Mesothelial cell of epicardium (in vitro differentiated cells): ENCODE data around the gene MSRB2. TPM values are rescaled to one million over a fixed set of nuclear protein-coding genes. Genes with fewer than 3 reads are reported as not detected.

Experiments used
- DNase-seq, 2 experiments: peaks; one replicate each; pipeline ENCODE4 v3.0.0; 2021; ENCODE audit warnings: low spot score in 2 of 2; ENCODE audit not compliant: unreplicated experiment in 2 of 2
- H3K27ac Mint-ChIP-seq: 2 replicates; pipeline ENCODE4 v1.8.0; 2021; ENCODE audit warnings: mixed read lengths
- H3K27me3 Mint-ChIP-seq: 2 replicates; pipeline ENCODE4 v1.8.0; 2021; ENCODE audit warnings: low read depth, mixed read lengths
- H3K36me3 Mint-ChIP-seq: 2 replicates; pipeline ENCODE4 v1.8.0; 2021; ENCODE audit warnings: mixed read lengths
- H3K4me1 Mint-ChIP-seq: 2 replicates; pipeline ENCODE4 v1.8.0; 2021; ENCODE audit warnings: mixed read lengths
- H3K4me3 Mint-ChIP-seq: 2 replicates; pipeline ENCODE4 v1.8.0; 2021; ENCODE audit warnings: mild to moderate bottlenecking, moderate library complexity, mixed read lengths
- H3K9me3 Mint-ChIP-seq: 2 replicates; pipeline ENCODE4 v1.8.0; 2021; ENCODE audit warnings: mixed read lengths
- total RNA-seq: library from RNA; stranded (reverse); gene quantifications from 3 replicates; pipeline ENCODE4 v1.2.1, GENCODE V29; 2021
- TF ChIP-seq, protein P1 (sequence below): fragments of 200-600 bp; sonication (generic); IDR thresholded peaks from one replicate; pipeline ENCODE4 v1.5.0; 2021; ENCODE audit warnings: antibody characterized with exemption; ENCODE audit not compliant: unreplicated experiment

The MSRB2 gene
- total RNA-seq = 25.6 to 33.9 TPM (median 28.9 TPM) in 3 replicates

DNA sequence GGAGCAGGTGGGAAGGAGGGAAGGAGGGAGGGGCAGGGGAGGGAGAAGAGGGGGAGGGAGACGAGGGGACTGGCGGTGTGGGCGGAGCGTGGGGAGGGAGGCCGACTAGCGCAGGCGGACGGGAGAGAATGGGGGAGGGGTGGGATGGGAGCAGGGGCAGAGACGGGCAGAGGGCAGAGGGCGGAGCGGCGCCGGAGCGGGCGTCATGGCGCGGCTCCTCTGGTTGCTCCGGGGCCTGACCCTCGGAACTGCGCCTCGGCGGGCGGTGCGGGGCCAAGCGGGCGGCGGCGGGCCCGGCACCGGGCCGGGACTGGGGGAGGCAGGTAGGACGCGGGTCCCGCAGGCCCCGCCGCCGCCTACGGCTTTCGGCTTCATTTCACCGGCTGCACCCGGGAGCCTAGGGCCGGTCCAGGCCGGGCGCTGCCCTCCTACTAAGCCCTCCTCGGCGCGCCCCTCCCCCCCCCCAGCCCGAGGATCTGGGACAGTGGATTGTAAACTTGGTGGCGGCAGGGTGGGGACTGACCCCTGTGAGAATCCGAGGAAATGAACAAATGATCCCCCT, at the start of gene MSRB2:
Gene MSRB2 (plus strand): TSS at position 176 of the 562 bp plus-strand sequence. CDS start 30 bp downstream, at position 206.
- DNase-seq = peak; percentile 67 to 76
- TF ChIP-seq, protein P1, sequence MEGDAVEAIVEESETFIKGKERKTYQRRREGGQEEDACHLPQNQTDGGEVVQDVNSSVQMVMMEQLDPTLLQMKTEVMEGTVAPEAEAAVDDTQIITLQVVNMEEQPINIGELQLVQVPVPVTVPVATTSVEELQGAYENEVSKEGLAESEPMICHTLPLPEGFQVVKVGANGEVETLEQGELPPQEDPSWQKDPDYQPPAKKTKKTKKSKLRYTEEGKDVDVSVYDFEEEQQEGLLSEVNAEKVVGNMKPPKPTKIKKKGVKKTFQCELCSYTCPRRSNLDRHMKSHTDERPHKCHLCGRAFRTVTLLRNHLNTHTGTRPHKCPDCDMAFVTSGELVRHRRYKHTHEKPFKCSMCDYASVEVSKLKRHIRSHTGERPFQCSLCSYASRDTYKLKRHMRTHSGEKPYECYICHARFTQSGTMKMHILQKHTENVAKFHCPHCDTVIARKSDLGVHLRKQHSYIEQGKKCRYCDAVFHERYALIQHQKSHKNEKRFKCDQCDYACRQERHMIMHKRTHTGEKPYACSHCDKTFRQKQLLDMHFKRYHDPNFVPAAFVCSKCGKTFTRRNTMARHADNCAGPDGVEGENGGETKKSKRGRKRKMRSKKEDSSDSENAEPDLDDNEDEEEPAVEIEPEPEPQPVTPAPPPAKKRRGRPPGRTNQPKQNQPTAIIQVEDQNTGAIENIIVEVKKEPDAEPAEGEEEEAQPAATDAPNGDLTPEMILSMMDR = no peak
- Mint-ChIP-seq H3K4me1 (peaks cover 29% of the 10 kb centered on the region), H3K36me3 (peaks cover 29% of the 10 kb centered on the region), H3K4me3 (peak within 1 kb of the TSS; percentile 83), H3K27ac (peak within 1 kb of the TSS; percentile 95), H3K27me3 (no peaks in the 10 kb centered on the region), H3K9me3 (peaks cover 60% of the 10 kb centered on the region)

DNA sequence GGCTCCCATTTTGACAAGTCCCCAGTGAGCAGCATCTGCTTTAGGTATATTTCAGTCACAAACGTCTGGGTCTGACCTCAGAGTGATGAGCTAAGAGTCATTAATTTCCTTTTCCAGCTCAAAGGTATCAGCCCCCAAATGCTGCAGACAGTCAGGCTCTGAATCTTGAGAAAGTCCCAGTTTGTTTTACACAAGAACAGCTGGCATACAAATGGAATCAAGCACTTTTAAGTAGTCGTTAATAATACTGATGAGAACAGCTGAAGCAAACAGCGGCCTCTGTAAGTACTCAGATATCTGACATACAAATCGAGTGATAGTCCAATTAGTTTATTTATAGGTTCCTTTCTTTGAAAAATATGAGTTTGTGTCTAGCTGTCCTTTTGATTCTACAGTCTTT, 49.4 kb upstream of the MSRB2 start:
- H3K4me1 Mint-ChIP-seq = peaks cover 16% of the 10 kb centered on the region
- TF ChIP-seq, protein P1 = no peak
- no peaks in the 10 kb centered on the region for H3K27me3 Mint-ChIP-seq
- H3K36me3 Mint-ChIP-seq = no peaks in the 10 kb centered on the region
- no peak overlapping the region for H3K27ac Mint-ChIP-seq
- H3K4me3 Mint-ChIP-seq = no peak overlapping the region
- no peaks in the 10 kb centered on the region for H3K9me3 Mint-ChIP-seq
- no peak for DNase-seq

DNA sequence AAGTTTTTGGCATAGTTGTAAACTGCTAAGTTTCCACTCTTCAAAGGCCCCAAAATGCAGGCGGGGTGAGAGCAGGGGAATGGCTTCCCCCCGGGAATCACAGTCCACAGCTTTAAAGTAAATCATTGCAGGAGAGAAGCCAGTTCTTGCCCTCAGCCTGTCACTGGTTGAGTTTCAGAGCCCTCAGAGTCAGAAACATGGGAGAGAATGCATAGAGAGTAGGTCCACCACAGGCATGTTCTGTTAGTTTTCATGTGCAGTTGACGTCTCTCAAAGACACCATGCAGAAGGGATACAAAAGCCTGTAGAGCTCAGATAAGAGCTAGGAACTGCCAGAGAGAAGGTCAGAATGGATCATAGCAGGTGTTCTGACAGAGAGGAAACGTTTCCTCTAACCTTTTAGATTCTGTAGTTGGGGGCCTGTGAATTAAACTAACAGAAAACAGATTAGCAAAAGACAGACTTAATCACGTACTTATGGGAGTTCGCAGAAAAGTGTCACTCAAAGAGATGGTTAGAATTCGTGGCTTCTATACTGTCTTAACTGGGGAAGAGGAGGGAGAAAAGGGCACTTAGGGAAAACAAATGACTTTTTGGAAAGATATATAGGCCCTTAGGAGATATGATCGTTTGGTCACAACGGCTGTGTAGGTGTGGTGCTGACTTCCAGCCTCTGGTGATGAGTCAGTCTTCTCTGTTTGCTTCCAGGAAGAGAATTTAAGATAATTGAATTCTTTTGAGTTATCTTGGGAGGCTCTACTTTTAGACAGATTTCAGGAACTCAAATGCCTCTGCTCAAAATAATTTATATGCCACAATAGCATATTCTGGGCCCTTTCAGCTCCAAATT, 48.0 kb upstream of the MSRB2 start:
- no peaks in the 10 kb centered on the region for H3K9me3 Mint-ChIP-seq
- no peak overlapping the region for H3K4me3 Mint-ChIP-seq
- TF ChIP-seq, protein P1 = no peak
- H3K27ac Mint-ChIP-seq = peak overlapping the region; percentile 3
- no peaks in the 10 kb centered on the region for H3K36me3 Mint-ChIP-seq
- H3K4me1 Mint-ChIP-seq = peaks cover 17% of the 10 kb centered on the region
- no peaks in the 10 kb centered on the region for H3K27me3 Mint-ChIP-seq
- no peak for DNase-seq

DNA sequence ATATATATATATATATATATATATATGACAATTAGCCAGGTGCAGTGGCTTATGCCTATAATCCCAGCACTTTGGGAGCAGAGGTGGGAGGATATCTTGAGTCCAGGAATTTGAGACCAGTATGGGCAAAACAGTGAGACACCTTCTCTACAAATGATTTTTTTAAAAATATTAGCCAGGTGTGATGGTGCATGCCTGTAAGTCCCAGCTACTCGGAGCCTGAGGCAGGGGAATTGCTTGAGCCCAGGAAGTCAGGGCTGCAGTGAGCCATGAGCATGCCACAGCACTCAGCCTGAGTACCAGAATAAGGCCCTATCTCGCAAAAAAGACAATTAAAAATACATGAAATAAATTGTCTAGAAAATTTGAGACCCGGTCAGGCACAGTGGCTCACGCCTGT, 47.2 kb upstream of the MSRB2 start:
- H3K36me3 Mint-ChIP-seq = no peaks in the 10 kb centered on the region
- H3K27ac Mint-ChIP-seq = no peak overlapping the region
- H3K27me3 Mint-ChIP-seq = no peaks in the 10 kb centered on the region
- no peak for DNase-seq
- no peaks in the 10 kb centered on the region for H3K9me3 Mint-ChIP-seq
- no peak overlapping the region for H3K4me3 Mint-ChIP-seq
- H3K4me1 Mint-ChIP-seq = peaks cover 25% of the 10 kb centered on the region
- TF ChIP-seq, protein P1 = no peak

DNA sequence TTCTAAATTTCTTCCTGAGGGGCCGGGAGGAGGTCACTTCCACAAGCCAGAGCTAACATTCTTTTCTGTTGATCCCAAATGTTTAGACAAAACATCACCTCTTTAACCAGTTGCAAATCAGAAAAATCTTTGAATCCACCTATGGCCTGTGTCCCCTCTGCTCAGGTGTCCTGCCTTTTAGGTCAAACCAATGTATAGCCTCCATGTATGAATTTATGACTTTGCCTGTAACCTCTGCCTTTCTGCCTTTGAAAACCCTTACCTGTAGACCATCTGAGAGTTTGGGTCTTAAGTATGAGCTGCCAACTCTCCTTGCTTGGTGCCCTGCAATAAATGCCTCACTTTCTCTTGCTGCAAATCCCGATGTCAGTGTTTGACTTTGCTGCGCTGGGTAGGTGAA, 44.1 kb upstream of the MSRB2 start:
- H3K4me1 Mint-ChIP-seq = peaks cover 33% of the 10 kb centered on the region
- no peak overlapping the region for H3K27ac Mint-ChIP-seq
- H3K4me3 Mint-ChIP-seq = no peak overlapping the region
- no peak for DNase-seq
- H3K9me3 Mint-ChIP-seq = no peaks in the 10 kb centered on the region
- H3K27me3 Mint-ChIP-seq = no peaks in the 10 kb centered on the region
- TF ChIP-seq, protein P1 = no peak
- no peaks in the 10 kb centered on the region for H3K36me3 Mint-ChIP-seq
